Stimulated activated naive CD8-positive, alpha-beta T cell treated with anti-CD3 and anti-CD28 coated beads, Interleukin-15, amount 100 ng/mL, for 72 hours (primary cell): ENCODE data around the gene ARRDC4.

ENCODE experiments used
- ATAC-seq: fragments of 150-1000 bp; cut with Tn5 transposase; 2 replicates; pipeline ENCODE4 v1.10.0; 2021; ENCODE audit warnings: mild to moderate bottlenecking, moderate library complexity
- DNase-seq, 2 donors: peaks; one replicate each; pipeline ENCODE4 v3.0.0; 2021 to 2022
- H3K27ac Mint-ChIP-seq, 2 donors: one replicate each; pipeline ENCODE4 v1.8.0; 2022; ENCODE audit warnings: mild to moderate bottlenecking in 2 of 2, mixed read lengths in 2 of 2, moderate library complexity in 2 of 2
- H3K27me3 Mint-ChIP-seq: one replicate; pipeline ENCODE4 v1.8.0; 2022; ENCODE audit warnings: mixed read lengths
- H3K4me1 Mint-ChIP-seq: one replicate; pipeline ENCODE4 v1.8.0; 2022; ENCODE audit warnings: mild to moderate bottlenecking, mixed read lengths
- H3K4me3 Mint-ChIP-seq, 2 donors: one replicate each; pipeline ENCODE4 v1.8.0; 2022; ENCODE audit warnings: mild to moderate bottlenecking in 2 of 2, mixed read lengths in 2 of 2, moderate library complexity in 1 of 2
- H3K9me3 Mint-ChIP-seq, 2 donors: one replicate each; pipeline ENCODE4 v1.8.0; 2022; ENCODE audit warnings: mixed read lengths in 2 of 2

The ARRDC4 gene

GRCh38 chr15:98002419-98002818 is 41.9 kb downstream of the ARRDC4 start:
- DNase-seq (no peak), ATAC-seq (no peak)
- Mint-ChIP-seq H3K4me1 (no peaks in the 10 kb centered on the region), H3K27ac (no peak overlapping the region), H3K9me3 (no peaks in the 10 kb centered on the region), H3K4me3 (no peak overlapping the region), H3K27me3 (no peaks in the 10 kb centered on the region)

DNA sequence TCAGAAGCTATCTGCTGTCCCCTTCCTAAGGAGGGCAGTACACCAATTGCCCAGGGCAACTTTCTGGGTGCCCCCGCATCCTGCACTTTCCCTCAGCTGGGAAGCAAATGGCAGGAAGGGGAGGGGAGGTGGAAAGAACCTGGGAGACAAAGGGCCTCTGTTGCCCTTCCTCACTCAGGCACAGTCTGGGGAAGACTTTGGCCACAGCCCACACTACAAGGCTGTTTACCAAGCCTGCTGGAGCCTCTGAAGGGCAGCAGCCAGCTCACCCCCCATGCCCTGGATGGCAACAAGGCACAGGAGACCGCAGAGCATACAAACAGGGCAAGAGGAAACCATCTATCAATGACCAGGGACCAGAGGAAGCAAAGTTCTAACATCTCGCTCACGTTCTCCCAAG is 42.4 kb downstream of the ARRDC4 start:
- H3K27me3 Mint-ChIP-seq = no peaks in the 10 kb centered on the region
- ATAC-seq (no peak), DNase-seq (no peak)
- H3K9me3 Mint-ChIP-seq = no peaks in the 10 kb centered on the region
- no peaks in the 10 kb centered on the region for H3K4me1 Mint-ChIP-seq
- H3K27ac Mint-ChIP-seq = no peak overlapping the region
- no peak overlapping the region for H3K4me3 Mint-ChIP-seq

DNA sequence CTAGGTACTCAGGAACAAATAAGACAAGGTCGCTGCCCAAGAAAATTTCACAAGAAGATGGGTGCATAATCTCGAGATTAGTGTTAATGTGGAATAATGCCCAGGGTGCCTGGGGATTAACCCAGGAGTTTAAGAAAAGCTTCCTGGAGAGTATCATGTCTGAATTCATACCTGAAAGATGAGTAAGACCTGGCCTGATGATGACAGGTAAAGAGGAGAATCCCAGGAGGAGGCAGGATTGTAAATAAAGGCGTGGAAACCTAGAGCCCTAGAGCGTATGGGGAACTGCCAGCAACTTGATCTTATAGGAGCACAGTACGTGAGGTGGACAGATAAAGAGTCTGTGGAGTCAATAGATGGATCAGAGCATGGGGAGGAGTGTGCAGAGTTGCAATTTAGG is 43.0 kb downstream of the ARRDC4 start:
- Mint-ChIP-seq H3K27ac (no peak overlapping the region), H3K9me3 (no peaks in the 10 kb centered on the region), H3K27me3 (no peaks in the 10 kb centered on the region), H3K4me1 (no peaks in the 10 kb centered on the region), H3K4me3 (no peak overlapping the region)
- ATAC-seq = no peak
- DNase-seq = no peak

DNA sequence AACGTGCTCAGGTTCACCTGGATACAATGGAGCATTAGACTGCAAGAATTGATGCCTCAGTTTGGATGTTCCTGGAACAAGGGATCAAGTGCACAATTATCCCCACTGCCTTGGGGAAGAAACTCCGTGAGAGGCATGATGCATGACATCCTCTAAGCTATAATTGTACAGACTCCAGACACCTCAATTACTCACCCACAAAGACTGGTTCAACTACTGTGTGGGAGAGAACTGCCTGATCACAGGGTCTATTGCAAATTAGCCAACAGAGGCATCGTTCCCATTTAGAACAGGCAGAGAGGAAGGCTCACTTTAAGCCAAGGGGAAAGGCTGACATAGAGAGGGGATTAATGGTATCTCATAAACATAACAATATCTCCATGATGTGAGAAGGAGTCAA is 43.5 kb downstream of the ARRDC4 start:
- Mint-ChIP-seq H3K27ac (no peak overlapping the region), H3K4me1 (no peaks in the 10 kb centered on the region), H3K4me3 (no peak overlapping the region), H3K9me3 (no peaks in the 10 kb centered on the region), H3K27me3 (no peaks in the 10 kb centered on the region)
- no peak for ATAC-seq
- DNase-seq = no peak

GRCh38 chr15:98005659-98006058 is 45.2 kb downstream of the ARRDC4 start:
- Mint-ChIP-seq H3K4me3 (no peak overlapping the region), H3K27me3 (peaks cover 12% of the 10 kb centered on the region), H3K4me1 (no peaks in the 10 kb centered on the region), H3K27ac (no peak overlapping the region), H3K9me3 (no peaks in the 10 kb centered on the region)
- ATAC-seq (no peak), DNase-seq (no peak)

DNA sequence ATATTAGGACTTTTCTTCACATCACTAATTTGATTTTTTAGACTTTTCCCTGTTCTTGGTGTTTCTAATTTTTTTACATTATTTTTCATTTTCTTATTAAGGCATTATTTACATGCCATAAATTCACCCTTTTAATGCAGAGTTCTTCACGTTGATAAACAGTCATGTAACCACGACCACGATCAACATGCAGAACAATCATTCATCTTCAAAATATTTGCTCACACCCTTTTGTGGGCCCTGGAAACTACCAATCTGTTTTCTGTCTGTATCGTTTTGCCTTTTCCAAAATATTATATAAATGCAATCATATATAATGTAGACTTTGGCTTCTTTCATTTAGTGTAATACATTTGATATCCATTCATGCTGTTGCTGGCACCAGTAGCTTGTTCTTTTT is 48.7 kb downstream of the ARRDC4 start:
- DNase-seq (no peak), ATAC-seq (no peak)
- Mint-ChIP-seq H3K4me3 (no peak overlapping the region), H3K4me1 (no peaks in the 10 kb centered on the region), H3K9me3 (no peaks in the 10 kb centered on the region), H3K27ac (no peak overlapping the region), H3K27me3 (peaks cover 18% of the 10 kb centered on the region)

DNA sequence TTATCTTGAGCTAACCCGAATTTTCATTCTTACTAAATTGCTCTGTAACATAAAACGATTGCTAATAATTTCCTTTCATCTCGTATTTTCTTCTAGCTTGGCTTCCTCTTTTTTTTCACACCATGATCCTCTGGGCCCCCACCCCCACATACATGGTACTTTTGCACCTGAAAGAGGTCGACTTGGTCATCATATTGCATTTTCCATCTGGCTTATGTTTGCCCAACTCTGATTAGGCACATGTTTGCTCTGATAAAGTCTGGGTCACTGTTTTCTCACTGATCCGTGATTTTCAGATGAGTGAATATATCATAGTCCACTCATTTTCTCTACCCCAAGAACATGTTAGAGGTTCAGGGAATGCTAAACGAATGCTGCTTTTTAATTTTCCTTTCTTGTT is 49.5 kb downstream of the ARRDC4 start:
- Mint-ChIP-seq H3K4me3 (no peak overlapping the region), H3K4me1 (no peaks in the 10 kb centered on the region), H3K27ac (no peak overlapping the region), H3K27me3 (peaks cover 18% of the 10 kb centered on the region), H3K9me3 (no peaks in the 10 kb centered on the region)
- DNase-seq (no peak), ATAC-seq (no peak)

DNA sequence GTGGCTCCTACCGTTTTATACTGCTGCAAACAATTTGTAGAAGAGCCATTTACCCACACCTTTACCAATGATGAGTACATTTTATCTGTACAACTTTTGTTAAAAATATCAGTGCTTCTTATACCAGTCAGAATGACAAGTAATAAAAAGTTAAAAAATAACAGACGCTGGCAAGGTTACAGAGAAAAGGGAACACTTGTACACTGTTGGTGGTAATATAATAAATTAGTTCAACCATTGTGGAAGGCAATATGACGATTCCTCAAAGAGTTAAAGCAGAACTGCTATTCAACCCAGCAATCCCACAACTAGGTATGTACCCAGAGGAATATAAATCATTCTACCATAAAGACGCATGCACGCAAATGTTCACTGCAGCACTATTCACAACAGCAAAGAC is 51.9 kb downstream of the ARRDC4 start:
- ATAC-seq (no peak), DNase-seq (no peak)
- Mint-ChIP-seq H3K9me3 (no peaks in the 10 kb centered on the region), H3K4me3 (no peak overlapping the region), H3K4me1 (no peaks in the 10 kb centered on the region), H3K27ac (no peak overlapping the region), H3K27me3 (peaks cover 18% of the 10 kb centered on the region)

DNA sequence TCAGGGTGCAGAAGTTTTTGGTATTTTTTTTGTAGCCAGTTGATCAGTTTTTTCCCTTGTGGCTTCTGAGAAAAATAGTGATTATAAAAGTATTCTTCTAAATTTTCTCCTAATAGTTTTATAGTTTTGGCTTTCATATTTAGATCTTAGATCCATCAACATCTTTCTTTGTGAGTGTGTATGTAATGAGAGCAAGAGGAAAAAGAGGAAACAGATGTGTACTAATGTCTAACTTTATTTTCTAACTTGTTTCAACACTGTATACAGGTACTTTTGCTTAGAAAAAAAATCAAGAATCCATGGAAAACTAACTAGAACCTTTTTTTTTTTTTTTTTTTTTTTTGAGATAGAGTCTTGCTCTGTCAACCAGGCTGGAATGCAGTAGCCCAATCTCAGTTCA is 53.1 kb downstream of the ARRDC4 start:
- no peak overlapping the region for H3K27ac Mint-ChIP-seq

GRCh38 chr15:98017150-98017964 is 56.9 kb downstream of the ARRDC4 start:
- H3K27ac Mint-ChIP-seq = no peak overlapping the region
- ATAC-seq (no peak), DNase-seq (no peak)
- H3K27me3 Mint-ChIP-seq = no peaks in the 10 kb centered on the region
- no peaks in the 10 kb centered on the region for H3K4me1 Mint-ChIP-seq
- H3K4me3 Mint-ChIP-seq = no peak overlapping the region
- no peaks in the 10 kb centered on the region for H3K9me3 Mint-ChIP-seq

More for the DNA sequence above, 53.1 kb downstream of the ARRDC4 start:
- Mint-ChIP-seq H3K4me1 (no peaks in the 10 kb centered on the region), H3K27me3 (peaks cover 18% of the 10 kb centered on the region), H3K4me3 (no peak overlapping the region), H3K9me3 (no peaks in the 10 kb centered on the region)
- ATAC-seq (no peak), DNase-seq (no peak)

DNA sequence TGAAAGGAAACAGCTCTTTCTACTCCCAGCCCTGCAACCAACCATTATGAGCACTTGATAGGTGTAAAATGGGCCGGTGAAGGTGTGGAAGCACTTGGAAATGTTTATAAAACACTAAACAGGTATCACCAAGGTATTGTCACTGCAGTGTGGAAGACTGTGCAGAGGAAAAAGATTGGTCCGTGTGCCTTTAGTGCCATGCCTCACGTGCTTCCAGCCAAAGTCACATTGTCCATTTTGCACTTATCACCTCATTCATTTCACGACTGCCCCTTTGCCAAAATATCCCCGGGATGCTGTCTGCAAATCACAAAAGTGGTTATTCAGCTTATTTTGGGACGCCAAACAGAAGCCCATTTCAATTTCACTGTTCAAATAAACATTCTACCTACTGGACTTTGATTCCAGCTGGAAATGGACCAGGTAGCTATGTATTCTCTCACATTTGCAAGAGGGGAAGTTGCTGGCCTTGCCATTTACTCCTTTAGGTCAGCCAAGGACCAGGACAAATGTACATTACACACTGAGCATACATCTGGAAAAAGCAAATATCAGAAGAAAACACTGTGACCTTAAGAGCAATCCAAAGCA is 58.4 kb downstream of the ARRDC4 start:
- Mint-ChIP-seq H3K27ac (no peak overlapping the region), H3K9me3 (peaks cover 0 to 7% of the 10 kb centered on the region in 2 donors), H3K4me1 (no peaks in the 10 kb centered on the region), H3K27me3 (peaks cover 7% of the 10 kb centered on the region), H3K4me3 (no peak overlapping the region)
- ATAC-seq (no peak), DNase-seq (no peak)
